GM18505 (cell line): ENCODE results near the gene WDR33.

Source experiments
- ATAC-seq: cut with Tn5 transposase; IDR thresholded peaks from one replicate; pipeline ENCODE4 v1.9.1; 2021; ENCODE audit not compliant: unreplicated experiment
- POLR2A ChIP-seq: IDR thresholded peaks from 4 replicates; pipeline ENCODE4 v1.6.1; 2011; ENCODE audit warnings: borderline replicate concordance; ENCODE audit not compliant: insufficient read depth, insufficient read length; ENCODE audit errors: extremely low read depth

The WDR33 gene

GRCh38 chr2:127658641-127659407 lies 152.1 kb downstream of the WDR33 start:
- ATAC-seq = no peak
- TF ChIP-seq POLR2A = no peak

DNA sequence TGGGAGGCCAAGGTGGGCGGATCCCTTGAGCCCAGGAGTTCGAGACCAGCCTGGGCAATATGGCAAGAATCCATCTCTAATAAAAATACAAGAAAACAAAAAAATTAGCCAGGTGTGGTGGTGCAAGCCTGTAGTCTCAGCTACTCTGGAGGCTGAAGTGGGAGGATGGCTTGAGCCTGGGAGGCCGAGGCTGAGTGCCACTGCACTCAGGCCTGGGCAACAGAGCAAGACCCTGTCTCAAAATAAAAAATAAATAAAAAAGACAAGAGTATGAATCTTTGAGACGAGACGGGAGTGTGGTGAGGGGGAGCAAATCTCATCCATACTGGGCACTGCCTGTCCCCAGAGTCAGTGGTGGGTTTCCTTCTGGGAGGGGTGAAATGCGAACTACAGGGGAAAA lies 152.8 kb downstream of the WDR33 start:
- TF ChIP-seq POLR2A = no peak
- no peak for ATAC-seq

DNA sequence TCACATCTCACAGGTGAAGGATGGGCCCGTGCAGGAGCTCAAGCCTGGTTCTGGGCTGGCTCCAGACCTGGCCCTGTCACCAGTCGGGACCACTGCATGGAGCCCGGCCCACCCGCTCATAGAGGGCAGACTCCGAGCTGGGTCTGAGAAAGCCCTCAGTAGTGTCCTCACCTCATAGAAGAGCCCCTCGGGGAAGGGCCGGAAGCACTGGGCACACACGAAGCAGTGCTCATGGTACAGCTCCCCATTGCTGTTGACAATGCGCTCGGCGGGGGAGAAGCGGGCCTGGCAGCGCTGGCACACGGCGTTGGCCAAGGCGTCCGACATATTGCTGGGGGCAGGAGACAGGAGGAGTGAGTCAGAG lies 153.8 kb downstream of the WDR33 start:
- ATAC-seq = no peak
- no peak for TF ChIP-seq POLR2A

- TF ChIP-seq POLR2A = no peak
- ATAC-seq = no peak
These were observed 154.3 kb downstream of the WDR33 start for GRCh38 chr2:127656569-127657231.

GRCh38 chr2:127655209-127656073 lies 155.5 kb downstream of the WDR33 start:
- no peak for ATAC-seq
- no peak for TF ChIP-seq POLR2A

DNA sequence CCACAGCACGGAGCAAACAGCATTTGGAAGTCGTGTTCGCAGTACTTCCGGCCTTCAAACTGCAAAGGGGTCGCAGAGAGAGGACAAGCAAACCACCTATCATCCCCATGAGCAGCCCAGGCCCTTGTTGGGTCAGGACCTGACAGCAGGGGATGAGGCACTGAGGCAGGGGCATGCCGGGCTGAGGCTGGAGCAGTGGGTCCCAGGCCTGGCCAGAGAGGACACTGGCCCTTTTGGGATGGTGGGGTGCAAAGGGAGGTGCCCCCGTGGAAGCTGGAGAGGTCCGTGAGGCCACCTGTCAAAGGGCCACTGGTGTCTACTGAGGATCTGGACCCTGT lies 156.2 kb downstream of the WDR33 start:
- ATAC-seq = no peak

DNA sequence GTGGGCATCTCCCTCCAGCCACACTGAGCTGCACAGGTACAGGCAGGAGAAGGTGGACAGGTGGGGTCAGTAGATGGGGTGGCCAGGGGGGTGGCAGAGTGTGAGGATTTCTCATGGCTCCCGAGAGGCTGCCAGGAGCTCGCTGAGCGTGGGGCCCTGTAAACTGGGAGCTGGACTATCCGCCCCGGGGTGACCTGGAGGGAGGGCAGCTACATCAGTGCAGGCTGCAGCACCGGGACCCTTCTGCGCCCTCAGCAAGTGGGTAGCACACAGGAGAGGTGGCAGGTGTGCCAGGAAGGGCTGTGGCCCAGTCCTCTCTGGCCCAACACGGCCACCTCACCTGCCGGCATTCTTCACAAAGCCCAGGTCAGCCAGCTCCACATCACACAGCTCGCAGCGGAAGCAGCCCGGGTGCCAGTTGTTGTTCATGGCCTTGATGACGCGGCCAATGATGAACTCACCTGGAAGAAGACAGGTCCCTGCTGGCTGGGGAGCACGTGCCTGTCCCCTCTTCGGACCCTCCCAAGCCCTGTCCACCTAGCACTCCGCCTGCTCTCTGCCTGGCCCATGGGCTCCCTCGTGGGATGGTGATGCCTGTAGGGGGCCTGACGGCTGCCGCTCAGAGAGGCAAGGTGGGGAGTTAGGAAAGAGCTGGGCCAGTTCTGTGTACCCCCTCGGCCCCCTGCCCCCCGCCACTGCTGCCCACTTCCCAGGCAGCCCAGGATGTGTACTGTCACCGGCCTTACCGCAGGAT lies 156.7 kb downstream of the WDR33 start:
- TF ChIP-seq POLR2A = no peak
- no peak for ATAC-seq

More for the DNA sequence above, 156.2 kb downstream of the WDR33 start:
- TF ChIP-seq POLR2A = no peak

DNA sequence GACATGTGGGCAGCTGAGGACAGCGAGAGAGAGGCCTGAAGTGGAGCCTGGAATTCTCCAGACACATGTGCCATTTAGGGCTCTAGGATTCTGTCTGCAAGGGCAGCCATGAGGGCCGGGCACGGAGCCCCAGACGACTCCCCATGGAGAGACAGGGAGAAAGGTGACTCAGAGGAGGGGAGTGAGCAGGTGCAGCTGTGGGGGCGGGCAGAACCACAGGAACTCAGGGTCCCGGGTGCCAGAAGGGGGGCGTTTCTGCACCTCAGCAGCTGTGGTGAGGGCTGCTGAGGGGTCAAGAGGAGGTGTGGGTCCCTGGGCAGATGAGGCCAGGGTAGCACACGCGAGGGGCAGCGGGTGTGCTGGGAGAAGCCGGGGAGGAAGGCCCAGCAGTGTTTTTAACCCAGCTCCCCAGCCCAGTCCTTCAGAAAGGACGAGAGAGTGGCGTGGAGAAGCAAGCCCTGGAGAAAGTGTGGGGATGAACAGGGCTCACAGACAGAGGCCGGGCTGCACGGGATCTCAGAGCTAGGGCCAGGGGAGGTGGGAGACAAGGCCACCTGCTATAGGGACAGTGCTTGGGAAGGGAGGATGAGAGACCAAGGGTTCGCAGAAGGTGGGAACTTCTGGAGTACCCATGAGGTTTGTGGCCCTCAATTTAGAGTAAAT lies 157.4 kb downstream of the WDR33 start:
- TF ChIP-seq POLR2A = no peak
- no peak for ATAC-seq

DNA sequence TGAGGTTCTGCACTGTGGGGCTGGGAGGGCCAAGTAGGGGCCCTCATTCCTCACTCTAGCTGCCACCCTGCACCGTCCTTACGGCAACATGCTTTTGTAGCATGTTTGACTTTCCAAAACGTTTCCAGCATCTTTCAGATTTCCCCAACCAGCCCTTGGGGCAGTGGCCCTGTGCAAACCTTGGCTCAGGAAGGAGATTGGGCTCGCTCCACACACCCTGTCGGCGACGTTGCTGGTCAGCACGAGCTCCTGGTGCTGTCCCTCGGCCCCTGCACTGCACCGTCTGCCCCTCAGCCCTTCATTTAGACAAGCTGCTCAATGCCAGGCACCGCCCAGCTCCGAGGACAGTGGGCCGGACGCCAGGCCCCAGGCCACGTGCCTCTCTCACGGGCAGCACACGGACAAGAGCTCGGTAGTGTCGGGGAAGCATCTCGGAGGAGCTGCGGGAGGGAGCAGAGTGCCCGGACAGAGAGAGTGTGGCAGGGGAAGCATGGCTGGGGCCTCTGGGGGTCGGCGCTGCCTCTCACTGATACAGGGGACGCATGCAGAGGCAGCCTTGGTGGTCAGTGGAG lies 158.1 kb downstream of the WDR33 start:
- ATAC-seq = no peak
- TF ChIP-seq POLR2A = no peak

DNA sequence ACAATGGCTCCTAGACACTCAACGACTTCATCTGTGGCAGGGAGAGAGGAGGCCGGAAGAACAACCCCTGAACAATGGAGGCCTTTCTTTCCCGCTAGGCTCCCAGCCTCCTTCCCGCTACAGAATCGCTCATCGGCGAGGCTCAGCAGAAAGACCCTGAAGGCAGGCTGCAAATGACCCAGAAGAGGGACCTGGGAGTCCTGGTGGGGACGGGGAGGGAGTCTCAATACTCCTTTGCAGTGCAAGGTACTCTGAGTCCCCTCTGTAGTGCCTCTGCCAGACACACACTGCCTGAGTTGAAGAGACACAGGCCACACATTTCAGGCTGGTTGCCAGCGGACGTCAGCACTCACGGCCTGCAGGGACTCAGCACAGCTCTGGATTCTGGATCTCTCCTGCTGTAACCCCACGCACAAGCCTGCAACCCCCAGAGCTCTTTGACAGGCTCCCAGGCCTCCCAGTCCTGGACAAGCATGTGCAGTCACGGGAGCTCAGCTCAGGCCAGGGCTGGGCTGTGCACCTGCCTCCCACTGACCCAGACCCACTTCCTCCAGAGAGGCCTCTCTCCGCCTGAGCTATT lies 158.9 kb downstream of the WDR33 start:
- no peak for TF ChIP-seq POLR2A
- ATAC-seq = no peak

DNA sequence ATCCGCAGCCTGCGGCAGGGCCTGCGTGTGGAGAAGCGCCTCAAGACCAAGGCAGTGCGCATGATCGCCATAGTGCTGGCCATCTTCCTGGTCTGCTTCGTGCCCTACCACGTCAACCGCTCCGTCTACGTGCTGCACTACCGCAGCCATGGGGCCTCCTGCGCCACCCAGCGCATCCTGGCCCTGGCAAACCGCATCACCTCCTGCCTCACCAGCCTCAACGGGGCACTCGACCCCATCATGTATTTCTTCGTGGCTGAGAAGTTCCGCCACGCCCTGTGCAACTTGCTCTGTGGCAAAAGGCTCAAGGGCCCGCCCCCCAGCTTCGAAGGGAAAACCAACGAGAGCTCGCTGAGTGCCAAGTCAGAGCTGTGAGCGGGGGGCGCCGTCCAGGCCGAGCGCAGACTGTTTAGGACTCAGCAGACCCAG lies 159.6 kb downstream of the WDR33 start:
- no peak for TF ChIP-seq POLR2A

More for the DNA sequence above, 159.6 kb downstream of the WDR33 start:
- no peak for ATAC-seq
